Activated naive CD4-positive, alpha-beta T cell (primary cell): ENCODE results near the gene NEURL3.

Source experiments
- DNase-seq, 4 experiments: peaks; one replicate each; lab custom pipeline; 2025; lab: John Stamatoyannopoulos, UW

Gene NEURL3

DNA sequence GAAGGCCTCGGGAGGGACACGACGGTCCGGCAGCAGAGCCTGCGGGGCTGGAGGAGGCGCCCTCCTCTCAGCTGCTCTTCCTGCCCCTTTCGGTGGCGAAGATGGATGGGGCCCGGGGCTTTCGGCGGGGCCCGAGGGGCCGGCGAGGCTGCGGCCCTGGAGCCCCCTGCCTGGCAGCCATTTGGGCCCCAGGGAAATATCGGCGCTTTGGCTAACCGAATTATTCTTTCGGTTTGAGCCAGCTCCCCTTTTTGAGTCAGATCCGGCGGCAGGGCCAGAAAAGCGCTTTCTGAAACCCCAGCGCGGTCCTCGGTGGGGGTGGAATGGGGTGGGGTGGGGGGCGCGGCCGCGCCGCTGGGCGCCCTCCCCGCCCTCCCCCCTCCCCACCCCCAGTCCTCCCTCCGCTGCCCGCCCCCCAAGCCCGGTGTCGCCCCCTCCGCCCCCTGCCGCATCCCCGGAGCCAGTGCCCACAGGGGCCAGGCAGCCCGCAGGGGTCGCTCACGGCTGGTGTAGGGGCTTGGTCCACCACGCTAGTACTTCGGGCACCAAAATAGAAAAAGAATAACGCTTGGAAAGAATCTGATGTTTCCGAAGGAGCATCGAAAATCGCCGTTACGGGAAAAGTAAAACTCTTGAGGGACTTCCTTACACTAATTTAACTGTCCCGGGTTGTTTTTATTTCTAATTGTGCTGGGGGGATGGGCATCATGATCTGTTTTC, 22.3 kb upstream of the NEURL3 start:
- DNase-seq, result peak in 1 of 4 experiments; percentile 53

DNA sequence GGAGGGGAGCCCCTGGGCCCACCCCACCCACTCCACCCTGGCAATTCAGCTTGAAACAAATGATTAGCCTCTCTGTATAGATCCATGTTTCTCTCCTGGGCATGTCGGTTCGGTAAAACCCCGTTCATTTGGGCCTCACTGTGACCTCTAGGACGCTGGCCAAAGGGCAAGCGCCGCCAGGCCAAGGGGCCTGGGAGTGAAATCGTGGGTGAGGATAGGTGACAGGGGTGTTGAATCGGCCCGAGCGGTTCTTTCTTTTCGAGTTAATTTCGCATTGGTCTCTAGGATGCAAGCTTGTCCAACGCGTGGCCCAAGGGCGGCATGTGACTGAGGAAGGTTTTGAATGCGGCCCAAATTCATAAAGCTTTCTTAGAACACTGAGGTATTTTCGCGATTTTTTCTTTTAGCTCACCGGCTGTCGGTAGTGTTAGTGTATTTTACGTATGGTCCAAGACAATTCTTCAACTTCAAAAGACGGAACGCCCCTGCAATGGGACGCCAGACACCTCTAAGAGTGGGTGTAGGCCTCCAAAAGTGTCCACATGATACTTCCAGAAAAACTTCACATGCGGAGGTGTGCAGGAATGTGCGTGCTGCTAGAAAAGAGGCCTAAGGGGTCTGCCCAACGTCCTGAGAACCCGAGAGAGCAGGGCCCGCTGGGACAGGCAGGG, 21.6 kb upstream of the NEURL3 start:
- no peak for DNase-seq

DNA sequence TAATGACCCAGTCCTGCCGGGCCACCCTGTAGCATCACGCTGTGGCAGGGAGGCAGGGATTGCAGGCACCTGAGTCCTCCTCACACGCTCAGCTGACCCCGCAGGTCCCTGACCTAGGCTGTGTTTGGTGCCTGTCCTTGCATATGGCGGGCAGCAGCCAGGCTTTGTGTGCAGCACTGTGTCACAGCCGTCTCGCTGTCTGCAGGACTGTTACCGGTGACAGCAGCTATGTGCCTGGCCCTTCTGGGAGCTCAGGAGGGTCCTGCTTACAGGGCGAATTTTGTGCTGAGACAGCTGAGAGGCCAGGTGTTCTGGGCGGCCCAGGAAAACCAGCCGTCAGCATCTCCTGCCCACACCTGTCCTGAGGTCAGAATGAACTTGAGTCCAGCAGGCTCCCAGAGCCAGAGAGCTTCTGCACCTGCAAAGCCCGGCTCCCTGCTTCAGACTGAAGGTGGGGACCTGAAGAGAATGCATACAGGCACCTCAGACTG, 21.0 kb upstream of the NEURL3 start:
- no peak for DNase-seq

DNA sequence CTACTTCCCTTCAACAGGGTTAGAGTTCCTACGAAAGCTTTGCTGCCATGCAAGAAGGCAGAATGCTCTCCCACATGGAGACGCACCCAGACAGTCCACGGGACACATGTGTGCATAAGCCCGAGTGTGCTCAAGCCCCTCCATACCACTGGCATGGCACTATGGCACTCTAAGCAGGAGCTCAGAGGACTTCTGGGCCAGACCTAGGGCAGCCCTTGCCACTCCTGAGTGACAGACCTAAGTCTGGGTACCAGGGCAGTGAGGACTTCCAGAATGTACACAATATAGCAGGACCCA, 20.0 kb upstream of the NEURL3 start:
- no peak for DNase-seq

DNA sequence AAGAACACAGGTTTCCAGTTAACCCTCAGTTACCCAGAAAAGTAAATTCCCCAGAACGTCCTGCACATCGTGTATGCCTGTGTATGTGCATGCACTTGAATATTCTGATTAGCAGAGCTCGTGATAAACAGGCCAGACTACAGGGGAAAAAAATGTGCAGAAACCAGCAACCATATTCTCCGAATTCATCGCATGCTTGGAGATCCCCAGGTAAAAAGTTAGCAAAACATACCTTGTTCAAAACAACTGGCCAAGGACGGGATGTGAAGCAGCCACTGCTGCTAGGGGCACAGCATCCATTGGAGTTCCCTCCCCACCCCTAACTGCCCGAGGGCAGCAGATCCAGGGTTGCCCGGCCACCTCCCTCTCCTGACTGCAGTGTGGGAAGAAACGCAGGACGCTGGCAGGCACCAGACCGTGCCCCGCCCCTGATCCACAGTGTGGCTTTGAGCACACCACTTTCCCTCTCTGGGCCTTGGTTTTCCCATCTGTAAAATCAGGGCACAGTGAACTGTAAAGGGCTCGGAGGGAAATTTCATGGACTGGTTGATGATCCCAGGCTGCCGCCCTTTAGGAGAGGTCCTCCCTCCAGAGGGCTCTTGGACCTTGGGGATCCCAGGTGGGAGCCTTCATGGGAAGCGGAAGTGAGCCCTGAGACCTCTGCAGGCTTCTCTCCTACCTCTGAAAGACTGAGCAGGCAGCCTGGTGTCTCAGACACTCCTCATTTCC, 19.5 kb upstream of the NEURL3 start:
- DNase-seq, result no peak

DNA sequence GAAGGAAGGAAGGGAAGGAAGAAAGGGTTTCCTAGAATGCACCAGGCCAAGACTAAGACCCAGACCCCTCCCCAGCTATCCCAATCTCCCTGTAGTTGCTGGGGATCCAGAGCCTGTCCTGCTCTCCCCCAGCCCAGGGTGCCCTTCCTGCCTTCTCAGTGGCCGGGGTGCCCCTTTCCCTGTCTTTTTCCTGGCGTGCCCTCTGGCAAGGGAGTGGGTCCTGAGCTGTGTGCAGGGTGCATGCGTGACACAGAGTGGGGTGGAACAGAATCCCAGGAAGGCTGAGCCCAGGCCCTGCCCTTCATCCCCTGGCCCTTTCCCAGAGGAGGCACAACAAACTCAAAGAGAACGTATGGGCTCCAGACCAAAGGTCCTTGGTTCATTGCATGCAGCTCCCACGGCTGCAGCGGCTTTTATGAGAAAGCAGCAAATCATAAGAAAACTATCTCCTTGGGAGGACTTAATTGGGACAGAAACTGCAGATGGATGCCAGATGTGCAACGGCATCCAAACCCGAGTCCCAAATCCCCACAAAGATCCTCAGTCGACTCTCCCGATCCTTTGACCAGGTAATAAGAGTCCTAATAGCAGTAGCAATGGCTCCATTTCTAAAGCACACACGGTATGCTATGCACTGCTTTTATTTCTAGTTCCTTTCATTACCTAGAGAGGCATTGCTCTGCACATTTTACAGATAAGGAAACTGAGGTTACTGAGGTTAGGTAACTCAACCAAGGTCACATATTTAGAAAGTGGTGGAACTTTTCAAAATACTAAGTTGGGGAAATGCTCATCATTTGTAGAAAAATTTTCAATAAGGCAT, 18.7 kb upstream of the NEURL3 start:
- no peak for DNase-seq

DNA sequence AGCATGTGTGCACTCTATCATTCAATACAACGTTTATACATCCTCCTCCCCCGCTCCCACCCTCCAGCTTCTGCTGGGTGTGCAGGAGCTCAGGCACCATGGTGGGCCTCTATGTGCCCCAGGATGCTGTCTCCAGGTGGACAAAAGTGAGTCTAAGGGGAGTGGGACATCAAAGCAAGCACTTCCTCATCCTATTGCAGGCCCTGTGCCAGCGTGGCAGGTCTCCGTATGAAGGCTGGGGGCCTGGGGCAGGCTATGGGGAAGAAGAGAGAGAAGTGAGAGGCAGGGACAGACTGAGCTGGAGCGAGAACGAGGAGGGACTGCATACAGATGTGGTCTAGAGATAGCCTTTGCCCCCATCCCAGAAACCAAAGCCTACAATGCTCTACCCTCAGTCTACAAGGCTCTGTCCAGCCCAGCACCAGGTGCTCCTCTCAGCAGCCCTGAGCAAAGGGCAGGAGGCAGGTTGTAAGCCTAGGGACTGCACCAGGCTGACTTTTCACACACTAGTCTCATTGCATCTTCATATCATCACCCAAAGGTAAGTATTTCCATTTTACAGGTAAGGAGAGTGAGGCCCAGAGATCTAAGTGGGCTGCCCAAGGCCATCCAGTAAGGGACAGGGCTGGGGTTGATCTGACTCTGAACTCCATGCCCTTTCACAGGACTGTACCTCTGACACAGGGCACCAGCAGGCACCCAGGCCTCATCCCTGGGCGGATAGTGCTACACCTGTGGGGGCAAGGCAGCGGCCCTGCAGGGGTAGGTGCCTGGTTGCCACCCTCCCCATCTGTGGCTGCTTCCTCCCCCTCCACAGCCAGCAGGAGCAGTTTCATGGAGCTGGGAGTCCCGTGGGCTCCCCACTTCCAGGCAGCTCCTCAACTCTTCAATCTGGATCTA, 17.4 kb upstream of the NEURL3 start:
- DNase-seq, result no peak

DNA sequence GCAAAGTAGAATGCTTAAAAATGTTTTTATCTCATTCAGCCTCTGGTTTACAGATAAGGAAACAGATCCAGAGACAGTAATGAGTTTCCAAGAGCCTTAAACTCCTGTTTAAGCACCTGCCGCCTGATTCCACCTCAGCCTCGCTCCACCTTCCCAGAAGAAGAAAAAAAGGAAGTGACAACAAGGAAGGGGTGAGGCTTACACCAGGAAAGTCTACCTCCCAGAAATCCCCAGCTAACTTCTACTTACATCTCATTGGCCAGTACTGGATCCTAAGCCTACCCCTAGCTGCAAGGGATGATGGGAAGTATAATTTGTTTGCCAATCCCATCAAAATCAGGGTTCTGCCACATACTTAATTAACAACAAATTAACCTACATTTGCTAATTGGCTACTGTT, 16.1 kb upstream of the NEURL3 start:
- no peak for DNase-seq

DNA sequence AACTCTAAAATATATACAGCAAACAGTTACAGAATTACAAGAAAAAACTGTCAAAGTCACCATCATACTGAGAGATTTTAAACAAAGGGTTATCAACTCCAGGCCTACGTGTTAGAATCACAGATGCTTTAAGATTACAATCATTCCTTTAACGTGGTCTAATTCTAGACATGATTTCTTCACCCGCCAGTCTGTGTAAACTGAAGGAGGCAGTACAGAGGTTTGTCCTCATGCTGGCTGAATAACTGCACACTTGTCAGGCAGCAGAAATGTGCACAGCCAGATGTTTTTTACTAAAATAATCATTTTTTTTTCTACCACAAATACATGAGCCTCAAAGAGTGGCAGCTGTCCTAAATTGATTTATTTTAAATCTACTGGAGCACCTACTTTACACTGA, 15.5 kb upstream of the NEURL3 start:
- no peak for DNase-seq

DNA sequence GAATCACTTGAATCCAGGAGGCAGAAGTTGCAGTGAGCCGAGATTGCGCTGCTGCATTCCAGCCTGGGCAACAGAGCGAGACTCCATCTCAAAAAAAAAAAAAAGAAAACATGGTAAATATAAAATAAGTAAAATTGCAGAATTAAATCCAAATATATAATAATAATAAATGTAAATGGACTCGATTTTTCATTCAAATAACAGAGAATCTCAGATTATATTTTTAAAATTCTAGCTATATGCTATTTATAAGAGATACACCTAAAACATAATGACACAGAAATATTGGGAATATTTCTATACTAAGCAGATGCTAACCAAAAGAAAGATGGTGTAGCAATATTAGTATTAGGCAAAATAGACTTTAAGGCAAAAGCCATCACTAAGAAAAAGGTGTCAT, 15.1 kb upstream of the NEURL3 start:
- no peak for DNase-seq

DNA sequence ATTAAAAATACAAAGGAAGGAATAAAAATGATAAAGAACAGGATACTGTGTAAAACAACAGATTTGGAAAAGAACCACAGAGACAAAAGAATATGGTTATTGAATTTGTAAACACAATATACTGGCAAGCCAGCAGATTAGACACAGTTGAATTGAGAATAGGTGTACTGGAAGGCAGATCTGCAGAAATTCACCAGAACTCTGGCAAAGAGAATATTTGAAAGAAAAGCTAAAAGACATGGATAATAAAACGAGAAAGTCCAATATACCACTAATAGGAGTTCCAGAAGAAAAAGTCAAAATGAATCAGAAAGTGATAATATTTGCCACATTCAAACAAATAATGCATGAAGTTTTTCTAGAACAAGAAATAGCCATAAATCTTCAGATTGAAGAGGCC, 11.9 kb upstream of the NEURL3 start:
- DNase-seq, result no peak

DNA sequence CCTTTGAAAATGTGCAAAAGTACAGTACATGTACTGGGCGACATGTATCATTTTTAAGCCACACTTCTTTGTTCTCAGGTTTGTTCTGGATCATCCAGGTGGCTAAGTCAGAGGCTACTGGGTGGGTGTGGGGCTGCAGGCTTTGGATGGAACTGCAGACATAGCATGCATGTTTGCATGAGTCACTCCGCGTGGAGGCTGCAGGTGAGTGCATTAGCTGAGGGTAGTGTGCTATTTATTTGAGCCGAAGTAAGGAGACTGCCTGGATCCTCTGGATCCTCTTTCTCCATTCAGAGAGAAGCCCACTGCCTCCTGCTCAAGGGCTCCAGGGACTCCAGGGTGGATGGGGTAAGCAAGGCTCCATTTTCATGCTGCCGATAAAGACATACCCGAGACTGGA, 9.4 kb upstream of the NEURL3 start:
- no peak for DNase-seq

DNA sequence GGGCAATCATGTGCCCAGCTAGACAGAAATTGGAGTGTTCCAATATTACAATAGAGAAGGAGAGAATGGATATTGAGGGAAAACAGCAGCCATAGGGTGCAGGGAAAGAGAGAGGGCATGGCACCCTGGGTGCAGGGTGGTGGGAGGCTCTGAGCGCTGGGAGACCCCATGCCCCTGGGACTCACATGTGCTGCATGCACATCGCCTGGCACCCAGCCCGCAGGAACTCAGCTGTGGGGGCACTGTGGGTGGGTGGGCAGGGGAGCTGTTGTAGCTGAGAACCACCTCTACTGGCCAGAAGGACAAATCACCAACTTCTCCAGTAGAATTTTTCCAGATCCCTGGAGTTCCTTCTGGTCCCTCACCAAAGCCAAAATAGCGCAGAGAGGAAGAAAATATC, 7.2 kb upstream of the NEURL3 start:
- DNase-seq, result no peak

DNA sequence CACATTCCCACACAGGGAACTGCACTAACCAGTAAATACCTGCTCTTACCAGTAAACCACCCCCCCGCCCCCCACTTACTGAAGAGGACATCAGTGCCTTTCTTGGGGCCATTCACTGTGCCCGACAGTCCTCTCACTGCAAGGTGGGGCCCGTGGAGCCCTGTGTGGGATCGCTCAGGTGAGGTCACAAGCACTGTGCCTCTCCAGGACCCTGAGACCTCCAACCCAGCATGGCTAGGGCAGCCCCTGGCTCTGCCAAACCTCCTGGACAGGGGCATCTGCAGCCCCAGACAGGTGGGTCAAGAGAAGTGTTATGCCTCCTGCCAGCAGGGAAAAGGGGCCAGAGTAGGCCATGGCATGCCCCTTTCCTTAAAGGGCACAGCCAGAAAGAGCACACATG, 6.7 kb upstream of the NEURL3 start:
- DNase-seq, result no peak

DNA sequence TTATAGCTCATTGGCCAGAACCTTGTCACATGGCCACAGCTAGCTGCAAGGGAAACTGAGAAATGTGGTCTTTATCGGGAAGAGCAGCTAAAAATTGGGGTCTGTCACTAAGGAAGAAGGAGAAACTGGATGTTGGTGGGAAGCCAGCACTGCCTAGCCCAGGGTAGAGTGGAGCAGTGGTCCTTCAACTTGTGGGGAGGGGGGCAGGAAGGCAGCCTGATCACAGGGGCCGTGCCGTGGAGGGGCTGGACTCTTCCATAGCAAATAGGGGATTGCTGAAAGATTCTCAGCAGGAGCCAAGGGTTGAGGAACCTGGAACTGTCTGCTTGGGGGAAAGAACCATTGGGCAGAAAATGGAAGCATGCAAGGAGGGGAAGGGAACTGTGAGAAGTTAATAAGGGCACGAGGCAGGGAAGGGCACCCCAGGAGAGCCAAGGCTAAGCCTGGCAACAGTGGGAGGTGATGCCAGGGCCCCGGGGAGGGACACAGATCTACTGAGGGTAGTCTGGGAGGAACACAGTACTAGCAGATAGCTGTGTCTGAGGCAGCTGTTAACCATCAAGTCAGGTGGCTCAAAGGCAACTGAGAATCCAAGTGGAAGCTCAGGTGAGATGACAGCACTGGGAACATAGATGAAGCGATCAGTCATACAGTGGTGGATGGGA, 5.9 kb upstream of the NEURL3 start:
- no peak for DNase-seq

DNA sequence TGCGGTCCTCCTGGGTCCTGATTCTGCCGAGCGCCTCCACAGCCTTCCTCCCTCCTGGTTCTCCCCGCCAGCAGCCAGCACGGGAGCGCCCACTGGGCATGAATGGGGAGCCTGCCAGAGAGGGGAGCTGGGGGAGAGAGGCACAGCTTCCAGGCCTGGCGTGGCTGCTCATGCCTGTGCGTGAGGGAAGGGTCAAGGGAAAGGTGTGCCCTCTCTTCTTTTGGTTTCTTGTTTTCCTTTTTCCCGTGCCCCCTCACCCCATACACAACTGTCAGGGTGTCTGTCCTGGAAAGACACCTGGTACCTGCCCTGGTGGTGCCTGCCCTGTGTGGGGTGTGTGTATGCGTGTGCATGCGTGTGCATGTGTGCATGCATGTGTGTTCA, 4.7 kb upstream of the NEURL3 start:
- DNase-seq, result no peak

DNA sequence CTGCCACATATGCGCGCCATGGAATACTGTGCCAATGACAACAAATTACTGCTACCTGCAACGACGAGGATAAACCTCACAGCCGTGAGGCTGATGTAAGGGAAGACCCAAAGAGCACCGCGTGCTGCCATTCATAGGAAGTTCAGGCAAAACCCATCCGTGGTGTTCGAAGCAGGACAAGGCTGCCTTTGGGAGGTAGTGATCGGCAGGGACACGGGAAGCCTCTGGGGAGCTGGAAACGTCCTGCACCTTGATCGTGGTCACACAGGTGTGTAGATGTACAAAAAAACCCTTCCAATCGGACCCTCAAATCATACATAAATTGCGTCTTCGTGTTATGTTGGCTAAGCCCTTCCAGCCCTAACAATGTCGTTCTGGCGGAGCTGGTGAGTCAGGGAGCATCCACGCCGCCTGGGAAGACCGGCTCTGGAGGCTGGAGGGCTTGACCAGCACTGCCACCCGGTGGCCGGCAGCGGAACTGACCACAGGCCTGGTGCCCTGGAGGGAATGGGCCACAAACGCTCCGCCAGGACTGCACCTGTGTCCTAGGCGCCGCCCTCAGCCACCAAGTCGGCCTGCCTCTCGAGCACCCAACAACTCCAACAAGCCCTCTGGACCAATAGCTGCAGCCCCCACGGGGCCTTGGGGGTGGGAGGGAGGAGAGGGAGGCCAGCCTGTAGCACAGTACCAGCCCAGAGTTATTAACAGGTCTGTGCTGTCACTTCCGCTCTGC, 4.1 kb upstream of the NEURL3 start:
- DNase-seq, result peak; percentile 24 to 51 (median 36)

DNA sequence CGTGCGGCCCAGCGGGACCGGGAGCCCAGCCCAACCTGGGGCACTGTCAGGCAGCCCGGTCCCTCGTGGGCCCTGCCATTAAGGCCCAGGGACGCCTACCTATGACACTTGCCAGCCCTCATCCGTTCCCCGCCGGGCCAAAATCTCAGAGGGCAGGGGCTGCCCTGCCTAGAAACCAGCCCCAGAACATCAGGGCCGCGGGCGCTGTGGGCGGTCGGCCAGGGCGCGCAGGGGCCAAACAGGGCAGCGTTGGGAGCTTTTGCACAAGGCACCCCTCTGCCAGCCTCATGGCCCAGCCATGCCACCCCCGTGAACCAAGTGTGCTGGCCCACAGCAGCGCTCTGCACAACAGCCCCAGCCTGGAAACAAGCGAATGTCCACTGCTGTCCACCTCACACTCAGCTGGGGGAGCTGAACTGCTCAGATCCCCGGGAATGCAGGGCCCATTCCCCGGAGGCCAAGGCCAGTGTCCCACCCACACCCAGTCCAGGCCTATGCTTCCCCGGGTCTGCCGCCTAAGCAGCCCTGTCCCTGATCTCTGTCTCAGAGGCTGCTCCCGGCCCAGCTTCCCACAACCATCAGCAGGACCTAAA, 3.5 kb upstream of the NEURL3 start:
- no peak for DNase-seq

DNA sequence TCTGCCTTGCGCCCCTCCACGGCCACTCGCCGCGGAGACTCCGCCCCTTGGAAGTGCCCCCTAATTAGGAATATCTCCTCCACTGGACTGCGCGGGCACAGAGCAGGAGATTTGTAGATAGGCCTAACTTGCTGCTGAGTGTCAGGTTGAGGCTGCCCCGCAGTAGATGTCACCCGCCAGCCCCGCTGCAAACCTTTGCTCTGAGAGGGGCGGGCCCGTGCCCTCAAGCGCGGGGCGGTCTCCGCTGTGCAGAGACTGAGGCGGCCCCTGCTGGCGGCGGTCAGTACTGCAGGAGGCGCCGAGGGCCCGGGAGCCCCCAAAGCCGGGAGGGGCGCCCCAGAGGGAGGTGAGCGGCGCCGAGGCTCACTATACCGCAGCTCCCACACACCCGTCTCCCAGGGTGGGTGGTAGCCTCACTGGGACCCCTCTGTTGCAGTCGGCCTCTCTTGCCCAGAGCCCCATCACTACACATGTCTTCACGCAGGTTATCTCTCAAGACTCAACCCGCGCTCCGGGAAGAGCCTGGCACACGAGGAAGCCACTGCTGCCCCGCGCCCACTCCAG, 2.9 kb upstream of the NEURL3 start:
- DNase-seq, result peak; percentile 79 to 94 (median 88)

DNA sequence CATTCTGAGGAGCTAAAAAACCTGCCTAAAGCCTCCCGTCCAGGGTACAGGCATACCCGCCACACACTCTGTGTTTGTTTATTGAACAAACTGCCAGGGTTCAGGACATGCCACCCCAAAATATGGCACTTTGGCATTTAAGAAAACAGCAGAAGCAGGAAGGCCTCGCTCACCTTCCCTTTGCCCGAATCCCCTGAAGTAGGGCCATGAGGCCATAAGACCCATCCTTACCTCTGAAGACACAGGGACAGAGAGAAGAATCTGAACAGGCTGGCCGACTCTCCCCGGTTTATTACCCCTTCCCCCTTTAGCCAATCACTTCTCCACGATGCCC, 1.7 kb upstream of the NEURL3 start:
- no peak for DNase-seq
